Measurements from ENCODE around the gene CLIP2. TPM values are rescaled to one million over a fixed set of nuclear protein-coding genes. Genes with fewer than 3 reads are reported as not detected.

The CLIP2 gene
- total RNA-seq, 1 experiment from 2014 or later, result 28.9 TPM

- no peak overlapping the region for H3K4me3 ChIP-seq (ENCODE audit: low read depth, low read length, poor library complexity, severe bottlenecking)
- ChIA-PET POLR2A (ENCODE audit: low non-redundant PET) (no interaction called here), CTCF (no interaction called here)
- no peak for DNase-seq (ENCODE audit: low spot score)
- no peak for TF ChIP-seq CTCF (conservative IDR thresholded peaks at IDR 0.05; ENCODE audit: low read depth, low read length)
- no peak for TF ChIP-seq EZH2 (IDR thresholded peaks at IDR 0.05; ENCODE audit: borderline replicate concordance, low read depth, low read length, poor library complexity, severe bottlenecking)
- H3K4me1 ChIP-seq (ENCODE audit: insufficient read depth, low read length, poor library complexity, severe bottlenecking), result no peaks in the 10 kb centered on the region
- BruUV-seq (replicated peaks), result no TSS peak
- no peaks in the 10 kb centered on the region for H3K36me3 ChIP-seq (ENCODE audit: insufficient read depth, low read length, poor library complexity, severe bottlenecking)
- no peaks in the 10 kb centered on the region for H3K9me3 ChIP-seq (ENCODE audit: low read depth, low read length, poor library complexity, severe bottlenecking)
- intact Hi-C loops (cut with micrococcal nuclease; ENCODE audit: unreplicated experiment), result no loop called here
- H3K27me3 ChIP-seq (replicated peaks; ENCODE audit: insufficient read depth, low read depth, low read length, poor library complexity), result no peaks in the 10 kb centered on the region
- no peak overlapping the region for H3K27ac ChIP-seq (ENCODE audit: low read depth, low read length, poor library complexity, severe bottlenecking)
Measured at GRCh38 chr7:74364061-74364460, 74.9 kb downstream of the CLIP2 start.

- TF ChIP-seq CTCF (conservative IDR thresholded peaks at IDR 0.05; ENCODE audit: low read depth, low read length) (no peak), EZH2 (IDR thresholded peaks at IDR 0.05; ENCODE audit: borderline replicate concordance, low read depth, low read length, poor library complexity, severe bottlenecking) (no peak)
- no peaks in the 10 kb centered on the region for H3K27me3 ChIP-seq (replicated peaks; ENCODE audit: insufficient read depth, low read depth, low read length, poor library complexity)
- ChIA-PET CTCF (no interaction called here), POLR2A (ENCODE audit: low non-redundant PET) (no interaction called here)
- peak; percentile 94 for DNase-seq (ENCODE audit: low spot score)
- no peak overlapping the region for H3K4me3 ChIP-seq (ENCODE audit: low read depth, low read length, poor library complexity, severe bottlenecking)
- no peaks in the 10 kb centered on the region for H3K36me3 ChIP-seq (ENCODE audit: insufficient read depth, low read length, poor library complexity, severe bottlenecking)
- BruUV-seq (replicated peaks), result no TSS peak
- intact Hi-C loops (cut with micrococcal nuclease; ENCODE audit: unreplicated experiment), result no loop called here
- no peaks in the 10 kb centered on the region for H3K4me1 ChIP-seq (ENCODE audit: insufficient read depth, low read length, poor library complexity, severe bottlenecking)
- H3K9me3 ChIP-seq (ENCODE audit: low read depth, low read length, poor library complexity, severe bottlenecking), result no peaks in the 10 kb centered on the region
- no peak overlapping the region for H3K27ac ChIP-seq (ENCODE audit: low read depth, low read length, poor library complexity, severe bottlenecking)
Measured at GRCh38 chr7:74365322-74366022, 76.3 kb downstream of the CLIP2 start.

- TF ChIP-seq CTCF (conservative IDR thresholded peaks at IDR 0.05; ENCODE audit: low read depth, low read length) (no peak), EZH2 (IDR thresholded peaks at IDR 0.05; ENCODE audit: borderline replicate concordance, low read depth, low read length, poor library complexity, severe bottlenecking) (no peak)
- H3K9me3 ChIP-seq (ENCODE audit: low read depth, low read length, poor library complexity, severe bottlenecking), result no peaks in the 10 kb centered on the region
- POLR2A ChIA-PET (ENCODE audit: low non-redundant PET), result no interaction called here
- peak; percentile 45 for DNase-seq (ENCODE audit: low spot score)
- intact Hi-C loops (cut with micrococcal nuclease; ENCODE audit: unreplicated experiment), result loop anchor here (5.0 kb wide), 1 partner anchor 79 kb away; no protein-coding TSS in a partner anchor
- no peaks in the 10 kb centered on the region for H3K27me3 ChIP-seq (replicated peaks; ENCODE audit: insufficient read depth, low read depth, low read length, poor library complexity)
- no TSS peak for BruUV-seq (replicated peaks)
- peaks cover 5% of the 10 kb centered on the region for H3K4me1 ChIP-seq (ENCODE audit: insufficient read depth, low read length, poor library complexity, severe bottlenecking)
- peak overlapping the region; percentile 25 for H3K27ac ChIP-seq (ENCODE audit: low read depth, low read length, poor library complexity, severe bottlenecking)
- CTCF ChIA-PET, result no interaction called here
- no peak overlapping the region for H3K4me3 ChIP-seq (ENCODE audit: low read depth, low read length, poor library complexity, severe bottlenecking)
- no peaks in the 10 kb centered on the region for H3K36me3 ChIP-seq (ENCODE audit: insufficient read depth, low read length, poor library complexity, severe bottlenecking)
Measured at GRCh38 chr7:74371381-74372341, 82.5 kb downstream of the CLIP2 start.

All from A673 (cell line).